ENCODE measurements around the gene PTPN20.

DNA sequence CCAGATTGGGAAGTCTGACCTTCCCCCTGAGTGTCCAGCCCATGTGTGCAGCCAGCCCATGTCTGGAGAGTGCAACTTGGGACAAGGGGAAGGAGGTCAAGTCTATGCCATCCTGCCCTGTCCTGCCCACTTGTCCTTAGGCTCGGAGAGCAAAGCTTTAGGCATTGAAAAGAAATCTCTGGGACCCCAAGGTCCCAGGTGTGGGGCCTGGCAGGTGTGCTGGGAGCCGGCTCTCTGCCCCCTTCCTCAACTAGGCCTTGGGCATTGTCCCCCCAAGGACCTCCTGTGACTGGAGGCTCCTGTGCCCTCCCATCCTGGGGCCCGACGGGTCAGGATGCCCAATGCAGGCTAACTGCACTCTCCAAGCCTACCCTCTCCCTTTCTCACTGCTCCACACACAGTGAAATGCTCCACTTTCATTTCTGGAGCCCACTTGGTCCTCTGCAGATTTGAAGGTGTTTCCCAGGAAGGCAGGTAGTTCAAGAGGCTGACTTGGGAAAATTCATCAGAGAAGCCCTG lies 124.7 kb downstream of the PTPN20 start:
- no peak for TF ChIP-seq POLR2AphosphoS5 (IDR thresholded peaks at IDR 0.05; ENCODE audit: low read depth)
- TF ChIP-seq, protein P1, sequence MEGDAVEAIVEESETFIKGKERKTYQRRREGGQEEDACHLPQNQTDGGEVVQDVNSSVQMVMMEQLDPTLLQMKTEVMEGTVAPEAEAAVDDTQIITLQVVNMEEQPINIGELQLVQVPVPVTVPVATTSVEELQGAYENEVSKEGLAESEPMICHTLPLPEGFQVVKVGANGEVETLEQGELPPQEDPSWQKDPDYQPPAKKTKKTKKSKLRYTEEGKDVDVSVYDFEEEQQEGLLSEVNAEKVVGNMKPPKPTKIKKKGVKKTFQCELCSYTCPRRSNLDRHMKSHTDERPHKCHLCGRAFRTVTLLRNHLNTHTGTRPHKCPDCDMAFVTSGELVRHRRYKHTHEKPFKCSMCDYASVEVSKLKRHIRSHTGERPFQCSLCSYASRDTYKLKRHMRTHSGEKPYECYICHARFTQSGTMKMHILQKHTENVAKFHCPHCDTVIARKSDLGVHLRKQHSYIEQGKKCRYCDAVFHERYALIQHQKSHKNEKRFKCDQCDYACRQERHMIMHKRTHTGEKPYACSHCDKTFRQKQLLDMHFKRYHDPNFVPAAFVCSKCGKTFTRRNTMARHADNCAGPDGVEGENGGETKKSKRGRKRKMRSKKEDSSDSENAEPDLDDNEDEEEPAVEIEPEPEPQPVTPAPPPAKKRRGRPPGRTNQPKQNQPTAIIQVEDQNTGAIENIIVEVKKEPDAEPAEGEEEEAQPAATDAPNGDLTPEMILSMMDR (IDR thresholded peaks at IDR 0.05; ENCODE audit: insufficient read depth, low read length), result no peak
- TF ChIP-seq, protein P2, sequence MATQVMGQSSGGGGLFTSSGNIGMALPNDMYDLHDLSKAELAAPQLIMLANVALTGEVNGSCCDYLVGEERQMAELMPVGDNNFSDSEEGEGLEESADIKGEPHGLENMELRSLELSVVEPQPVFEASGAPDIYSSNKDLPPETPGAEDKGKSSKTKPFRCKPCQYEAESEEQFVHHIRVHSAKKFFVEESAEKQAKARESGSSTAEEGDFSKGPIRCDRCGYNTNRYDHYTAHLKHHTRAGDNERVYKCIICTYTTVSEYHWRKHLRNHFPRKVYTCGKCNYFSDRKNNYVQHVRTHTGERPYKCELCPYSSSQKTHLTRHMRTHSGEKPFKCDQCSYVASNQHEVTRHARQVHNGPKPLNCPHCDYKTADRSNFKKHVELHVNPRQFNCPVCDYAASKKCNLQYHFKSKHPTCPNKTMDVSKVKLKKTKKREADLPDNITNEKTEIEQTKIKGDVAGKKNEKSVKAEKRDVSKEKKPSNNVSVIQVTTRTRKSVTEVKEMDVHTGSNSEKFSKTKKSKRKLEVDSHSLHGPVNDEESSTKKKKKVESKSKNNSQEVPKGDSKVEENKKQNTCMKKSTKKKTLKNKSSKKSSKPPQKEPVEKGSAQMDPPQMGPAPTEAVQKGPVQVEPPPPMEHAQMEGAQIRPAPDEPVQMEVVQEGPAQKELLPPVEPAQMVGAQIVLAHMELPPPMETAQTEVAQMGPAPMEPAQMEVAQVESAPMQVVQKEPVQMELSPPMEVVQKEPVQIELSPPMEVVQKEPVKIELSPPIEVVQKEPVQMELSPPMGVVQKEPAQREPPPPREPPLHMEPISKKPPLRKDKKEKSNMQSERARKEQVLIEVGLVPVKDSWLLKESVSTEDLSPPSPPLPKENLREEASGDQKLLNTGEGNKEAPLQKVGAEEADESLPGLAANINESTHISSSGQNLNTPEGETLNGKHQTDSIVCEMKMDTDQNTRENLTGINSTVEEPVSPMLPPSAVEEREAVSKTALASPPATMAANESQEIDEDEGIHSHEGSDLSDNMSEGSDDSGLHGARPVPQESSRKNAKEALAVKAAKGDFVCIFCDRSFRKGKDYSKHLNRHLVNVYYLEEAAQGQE (IDR thresholded peaks at IDR 0.05; ENCODE audit: insufficient replicate concordance, low read depth), result no peak
- no peak for TF ChIP-seq GABPA (IDR thresholded peaks at IDR 0.05; ENCODE audit: low read depth)
- TF ChIP-seq SPI1 (IDR thresholded peaks at IDR 0.05; ENCODE audit: borderline replicate concordance, low read depth), result no peak

Data from HL-60 (cell line).